DMS53 (cell line): ENCODE data around the gene VSIG2.

Experiments used
- DNase-seq: peaks from one replicate; lab custom pipeline; 2025; lab: John Stamatoyannopoulos, UW

VSIG2 gene

DNA sequence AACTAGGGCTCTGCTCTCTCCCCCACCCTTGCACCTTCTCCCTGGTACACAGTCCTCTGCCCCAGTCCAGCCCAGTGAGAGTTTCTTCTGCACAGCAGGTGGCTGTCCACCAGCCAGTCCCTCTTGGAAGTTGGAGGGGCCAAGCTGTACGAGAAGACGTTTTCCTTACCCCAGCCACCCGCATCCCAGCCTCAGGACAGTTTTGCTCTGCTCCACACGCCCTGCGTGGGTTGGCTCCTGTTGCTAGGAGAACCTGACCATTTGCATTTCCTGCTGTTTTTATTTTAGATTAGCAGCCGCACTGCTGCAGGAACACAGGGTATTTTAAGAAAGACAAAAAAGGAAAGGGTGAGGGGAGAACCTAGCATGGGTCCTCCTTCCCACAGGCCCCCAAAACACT lies 29.9 kb downstream of the VSIG2 start:
- DNase-seq: no peak

DNA sequence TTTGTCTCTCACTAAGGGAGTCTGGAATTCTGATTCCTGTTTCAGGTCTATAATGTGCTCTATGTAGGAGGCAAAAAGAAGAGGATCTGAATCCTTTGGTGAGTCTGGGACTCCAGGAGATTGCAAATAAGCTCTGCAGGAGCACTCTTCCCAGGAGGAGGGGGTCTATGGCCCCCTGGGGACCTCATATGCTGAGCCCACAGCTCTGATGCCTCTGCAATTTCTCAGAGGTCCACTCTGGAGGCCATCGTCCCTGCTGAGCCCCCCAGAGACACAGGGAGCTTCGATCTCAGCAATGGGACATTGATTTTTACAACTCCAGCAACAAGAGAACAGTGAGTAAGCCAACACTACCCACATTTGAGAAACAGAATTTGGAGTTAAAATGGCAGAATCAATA lies 32.5 kb downstream of the VSIG2 start:
- no peak for DNase-seq

DNA sequence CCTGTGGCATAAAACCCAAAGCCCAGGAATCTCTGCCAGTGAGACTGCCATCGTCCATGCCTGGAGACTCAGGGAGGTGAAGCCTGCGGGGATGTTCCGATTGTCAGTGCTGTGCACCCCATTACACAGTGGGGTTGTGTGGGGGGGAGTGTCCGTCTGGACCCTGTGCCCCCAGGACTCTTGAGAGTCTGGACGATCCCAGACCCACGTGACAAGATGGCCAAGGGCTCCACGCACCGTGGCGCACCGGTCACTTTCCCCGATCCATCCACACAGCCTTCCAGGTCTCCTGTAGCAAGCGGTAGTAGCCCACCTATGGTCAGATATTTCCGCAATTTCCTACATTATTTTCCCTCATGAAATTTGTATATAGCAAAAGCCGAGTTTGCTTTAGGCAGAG lies 33.3 kb downstream of the VSIG2 start:
- no peak for DNase-seq

DNA sequence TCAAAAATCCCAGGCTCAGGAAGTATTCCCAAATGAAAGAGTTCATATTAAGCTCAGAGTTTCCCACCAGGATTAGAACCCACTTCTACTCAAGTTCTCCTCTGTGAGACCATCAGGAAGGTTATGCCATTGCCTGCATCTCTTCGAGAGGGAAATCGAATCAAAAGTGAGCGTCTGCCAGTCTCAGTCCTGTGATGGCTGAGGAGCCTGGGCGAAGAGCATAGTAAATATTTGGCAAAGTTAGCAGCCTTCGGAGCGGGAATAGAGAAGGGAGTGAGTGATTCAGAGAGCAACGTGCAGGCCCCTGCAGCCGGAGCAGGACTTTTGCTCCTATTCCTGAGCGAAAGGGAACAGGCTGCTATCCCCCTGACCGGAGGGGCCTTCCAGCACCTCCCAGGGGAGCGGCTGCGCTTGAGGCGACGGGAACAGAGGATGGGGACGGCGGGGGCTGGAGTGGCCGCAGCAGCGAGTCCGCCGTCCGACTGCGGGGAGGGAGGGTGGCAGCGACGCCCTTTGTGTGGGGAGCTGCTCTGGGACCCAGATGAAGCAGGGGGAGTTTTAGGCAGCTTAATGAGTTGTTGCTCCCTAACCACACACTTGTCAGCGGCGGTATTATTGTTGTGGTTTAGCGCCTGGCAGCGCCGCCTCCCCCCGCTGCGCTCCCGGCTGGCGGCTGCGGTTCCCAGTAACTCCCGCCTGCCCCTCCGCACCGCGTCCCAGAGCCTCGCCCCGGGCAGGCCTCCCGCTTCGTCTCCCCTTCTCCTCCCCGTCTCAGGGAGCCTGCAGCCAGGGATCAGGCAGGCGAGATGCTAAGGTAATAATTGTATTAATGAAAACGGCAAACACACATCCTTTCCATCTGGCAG lies 34.0 kb downstream of the VSIG2 start:
- DNase-seq: peak; percentile 64

DNA sequence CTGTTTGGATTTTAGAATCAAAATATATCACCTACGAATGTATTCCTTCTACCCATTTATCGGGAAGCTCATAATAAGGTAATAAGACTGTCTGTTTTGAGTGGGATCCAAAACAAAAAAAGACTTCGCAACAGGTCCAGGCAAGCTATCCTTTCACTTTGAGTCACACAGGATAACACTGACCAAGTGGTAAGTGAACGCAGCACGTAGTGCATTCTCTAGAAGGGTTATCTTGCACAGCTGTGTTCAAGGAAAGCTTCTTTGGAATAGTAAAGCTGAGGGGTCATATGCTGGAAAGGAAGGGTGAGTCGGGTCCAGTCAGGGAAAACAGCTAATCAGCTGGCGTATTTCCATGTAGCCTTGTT lies 34.7 kb downstream of the VSIG2 start:
- DNase-seq: no peak

DNA sequence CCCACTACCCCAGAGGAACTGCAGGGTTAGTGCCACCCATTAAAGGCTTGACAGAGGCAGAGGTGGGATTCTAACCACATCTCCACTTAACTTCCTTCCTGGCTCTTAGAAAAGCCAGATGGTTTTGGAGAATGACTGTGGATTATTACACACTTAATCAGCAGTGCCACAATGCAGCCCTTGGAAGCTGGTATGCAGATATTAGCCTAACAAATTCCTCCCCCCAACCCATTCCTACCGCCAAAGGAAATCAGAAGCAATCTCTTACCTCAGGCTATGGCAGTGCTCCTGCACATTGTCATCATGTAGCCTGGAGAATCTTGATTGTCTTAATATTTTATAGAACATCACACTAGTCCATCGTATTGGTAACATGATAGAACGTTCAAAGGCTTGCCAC lies 35.5 kb downstream of the VSIG2 start:
- DNase-seq: no peak

DNA sequence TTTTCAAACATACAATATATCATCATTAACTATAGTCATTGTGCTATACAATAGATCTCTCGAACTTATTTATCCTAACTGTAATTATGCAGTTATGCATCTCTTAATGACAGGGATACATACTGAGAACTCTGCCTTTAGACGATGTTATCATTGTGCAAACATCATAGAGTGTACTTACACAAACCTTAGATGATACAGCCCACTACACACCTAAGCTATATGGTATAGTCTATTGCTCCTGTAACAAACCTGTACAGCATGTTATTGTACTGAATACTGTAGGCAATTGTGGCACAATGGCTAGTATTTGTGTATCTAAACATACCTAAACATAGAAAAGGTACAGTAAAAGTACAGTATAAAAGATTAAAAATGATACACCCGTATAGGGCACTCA lies 39.7 kb downstream of the VSIG2 start:
- DNase-seq: no peak

DNA sequence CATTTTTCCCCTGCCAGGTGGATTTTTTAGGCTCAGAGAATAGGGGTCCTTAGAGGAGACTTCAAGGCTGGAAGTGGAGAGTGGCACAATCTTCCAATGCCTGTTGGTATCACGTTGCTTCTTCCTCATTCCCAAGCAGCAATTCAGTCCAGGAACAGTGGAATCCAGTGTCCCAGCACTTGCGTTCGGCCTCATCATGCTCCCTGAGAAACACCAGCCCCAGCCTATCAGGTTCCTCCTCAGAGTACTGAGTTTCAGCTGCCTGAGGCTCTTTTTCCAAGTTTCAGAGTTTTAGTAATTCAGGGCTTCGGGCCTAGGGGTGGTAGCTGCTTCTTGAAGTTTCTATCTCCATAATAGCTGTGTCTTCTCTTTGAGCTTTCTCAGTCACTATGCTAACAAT lies 44.2 kb downstream of the VSIG2 start:
- no peak for DNase-seq

DNA sequence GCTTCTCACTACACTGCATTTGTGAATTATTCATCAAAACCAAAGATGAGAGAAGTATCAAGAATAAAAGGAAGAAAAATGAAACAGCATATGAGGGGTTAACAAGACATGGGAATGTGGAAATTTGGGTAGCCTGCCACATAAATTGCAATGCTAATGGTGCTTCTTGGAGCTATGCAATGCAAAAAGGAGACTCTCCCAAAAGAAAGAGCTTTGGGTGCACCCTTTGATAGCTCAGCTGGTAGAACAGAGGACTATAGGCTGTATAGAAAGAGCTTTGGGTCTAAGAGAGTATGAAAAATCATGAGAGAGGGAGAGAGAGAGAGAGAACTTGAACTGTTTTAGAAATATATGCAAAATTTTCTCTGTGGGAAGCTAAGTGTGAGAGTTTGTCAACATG lies 52.0 kb downstream of the VSIG2 start:
- DNase-seq: no peak

DNA sequence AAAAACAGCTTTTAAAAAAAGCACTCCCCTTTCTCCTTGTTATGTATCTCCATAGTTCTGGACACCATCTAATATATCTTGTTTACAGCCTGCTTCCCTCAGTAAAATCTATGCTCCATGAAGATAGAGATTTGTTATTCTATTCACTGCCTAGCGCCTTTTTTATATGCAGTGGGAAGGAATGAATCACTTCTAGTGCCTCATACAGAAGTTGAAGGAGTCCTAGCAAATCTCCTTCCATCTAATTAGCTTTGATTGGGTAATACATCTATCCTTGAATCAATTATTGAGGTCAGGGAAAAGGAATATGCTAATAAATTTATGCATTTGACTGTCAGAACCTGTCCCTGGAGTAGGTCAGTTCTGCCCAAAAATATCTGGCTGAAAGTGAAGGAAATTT lies 52.5 kb downstream of the VSIG2 start:
- no peak for DNase-seq
